Osteocyte (in vitro differentiated cells): ENCODE data around the gene HOATZ. TPM values are rescaled to one million over a fixed set of nuclear protein-coding genes. Genes with fewer than 3 reads are reported as not detected.

ENCODE experiments used
- DNase-seq: peaks from one replicate; pipeline ENCODE4 v3.0.0; 2021; ENCODE audit warnings: mixed read lengths; ENCODE audit not compliant: unreplicated experiment; ENCODE audit errors: extremely low spot score
- H3K27ac Mint-ChIP-seq: one replicate; pipeline ENCODE4 v1.8.0; 2021; ENCODE audit warnings: mild to moderate bottlenecking, mixed read lengths; ENCODE audit not compliant: unreplicated experiment
- H3K27me3 Mint-ChIP-seq: one replicate; pipeline ENCODE4 v1.8.0; 2021; ENCODE audit warnings: mixed read lengths; ENCODE audit not compliant: unreplicated experiment
- H3K36me3 Mint-ChIP-seq: one replicate; pipeline ENCODE4 v1.8.0; 2021; ENCODE audit warnings: mixed read lengths; ENCODE audit not compliant: unreplicated experiment
- H3K4me1 Mint-ChIP-seq: one replicate; pipeline ENCODE4 v1.8.0; 2021; ENCODE audit warnings: mixed read lengths; ENCODE audit not compliant: unreplicated experiment
- H3K4me3 Mint-ChIP-seq: one replicate; pipeline ENCODE4 v1.8.0; 2021; ENCODE audit warnings: mild to moderate bottlenecking, moderate library complexity, mixed read lengths; ENCODE audit not compliant: unreplicated experiment
- H3K9me3 Mint-ChIP-seq: one replicate; pipeline ENCODE4 v1.8.0; 2021; ENCODE audit warnings: mixed read lengths; ENCODE audit not compliant: unreplicated experiment
- CTCF ChIP-seq: fragments of 200-600 bp; sonication (generic); IDR thresholded peaks from 2 replicates; pipeline ENCODE4 v1.5.0; 2021; ENCODE audit warnings: antibody characterized with exemption, mild to moderate bottlenecking, moderate library complexity
- total RNA-seq: library from RNA; stranded (reverse); gene quantifications from 2 replicates; pipeline ENCODE4 v1.2.1, GENCODE V29; 2021

The HOATZ gene
- total RNA-seq, 1 donor from 2014 or later = not detected

GRCh38 chr11:111565114-111565720 is 50.6 kb downstream of the HOATZ start:
- peak; percentile 91 for TF ChIP-seq CTCF
- no peaks in the 10 kb centered on the region for H3K36me3 Mint-ChIP-seq
- no peaks in the 10 kb centered on the region for H3K9me3 Mint-ChIP-seq
- peak; percentile 90 for DNase-seq
- peaks cover 23% of the 10 kb centered on the region for H3K4me1 Mint-ChIP-seq
- no peak overlapping the region for H3K27ac Mint-ChIP-seq
- H3K27me3 Mint-ChIP-seq = no peaks in the 10 kb centered on the region
- no peak overlapping the region for H3K4me3 Mint-ChIP-seq

- Mint-ChIP-seq H3K27ac (peak overlapping the region; percentile 23), H3K36me3 (no peaks in the 10 kb centered on the region), H3K4me3 (no peak overlapping the region), H3K9me3 (no peaks in the 10 kb centered on the region), H3K4me1 (peaks cover 22% of the 10 kb centered on the region), H3K27me3 (no peaks in the 10 kb centered on the region)
- TF ChIP-seq CTCF = no peak
- no peak for DNase-seq
These were observed 51.7 kb downstream of the HOATZ start for GRCh38 chr11:111566324-111566723.

- H3K9me3 Mint-ChIP-seq = no peaks in the 10 kb centered on the region
- no peak for TF ChIP-seq CTCF
- H3K27me3 Mint-ChIP-seq = no peaks in the 10 kb centered on the region
- peaks cover 33% of the 10 kb centered on the region for H3K4me1 Mint-ChIP-seq
- no peak overlapping the region for H3K4me3 Mint-ChIP-seq
- no peaks in the 10 kb centered on the region for H3K36me3 Mint-ChIP-seq
- H3K27ac Mint-ChIP-seq = no peak overlapping the region
- no peak for DNase-seq
These were observed 54.9 kb downstream of the HOATZ start for GRCh38 chr11:111569476-111569875.

- Mint-ChIP-seq H3K36me3 (no peaks in the 10 kb centered on the region), H3K4me3 (no peak overlapping the region), H3K9me3 (no peaks in the 10 kb centered on the region), H3K27ac (no peak overlapping the region), H3K4me1 (peaks cover 42% of the 10 kb centered on the region), H3K27me3 (no peaks in the 10 kb centered on the region)
- DNase-seq = no peak
- no peak for TF ChIP-seq CTCF
These were observed 56.2 kb downstream of the HOATZ start for GRCh38 chr11:111570796-111571195.

- Mint-ChIP-seq H3K36me3 (no peaks in the 10 kb centered on the region), H3K4me1 (peaks cover 42% of the 10 kb centered on the region), H3K4me3 (no peak overlapping the region), H3K27ac (no peak overlapping the region), H3K27me3 (no peaks in the 10 kb centered on the region), H3K9me3 (no peaks in the 10 kb centered on the region)
- no peak for DNase-seq
- no peak for TF ChIP-seq CTCF
These were observed 57.4 kb downstream of the HOATZ start for GRCh38 chr11:111571829-111572501.
